ENCODE results near the gene ZBTB20. TPM values are rescaled to one million over a fixed set of nuclear protein-coding genes. Genes with fewer than 3 reads are reported as not detected.

The ZBTB20 gene
- total RNA-seq, 1 donor from 2014 or later, result 62.0 TPM

GRCh38 chr3:114721209-114721608 is 425.9 kb downstream of the ZBTB20 start:
- Histone ChIP-seq H3K27me3 (ENCODE audit: low read depth) (no peaks in the 10 kb centered on the region), H3K27ac (replicated peaks) (no peak overlapping the region), H3K4me1 (peaks cover 36% of the 10 kb centered on the region), H3K36me3 (no peaks in the 10 kb centered on the region), H3K4me3 (no peak overlapping the region), H3K9me3 (replicated peaks) (no peaks in the 10 kb centered on the region)
- TF ChIP-seq, protein P1, sequence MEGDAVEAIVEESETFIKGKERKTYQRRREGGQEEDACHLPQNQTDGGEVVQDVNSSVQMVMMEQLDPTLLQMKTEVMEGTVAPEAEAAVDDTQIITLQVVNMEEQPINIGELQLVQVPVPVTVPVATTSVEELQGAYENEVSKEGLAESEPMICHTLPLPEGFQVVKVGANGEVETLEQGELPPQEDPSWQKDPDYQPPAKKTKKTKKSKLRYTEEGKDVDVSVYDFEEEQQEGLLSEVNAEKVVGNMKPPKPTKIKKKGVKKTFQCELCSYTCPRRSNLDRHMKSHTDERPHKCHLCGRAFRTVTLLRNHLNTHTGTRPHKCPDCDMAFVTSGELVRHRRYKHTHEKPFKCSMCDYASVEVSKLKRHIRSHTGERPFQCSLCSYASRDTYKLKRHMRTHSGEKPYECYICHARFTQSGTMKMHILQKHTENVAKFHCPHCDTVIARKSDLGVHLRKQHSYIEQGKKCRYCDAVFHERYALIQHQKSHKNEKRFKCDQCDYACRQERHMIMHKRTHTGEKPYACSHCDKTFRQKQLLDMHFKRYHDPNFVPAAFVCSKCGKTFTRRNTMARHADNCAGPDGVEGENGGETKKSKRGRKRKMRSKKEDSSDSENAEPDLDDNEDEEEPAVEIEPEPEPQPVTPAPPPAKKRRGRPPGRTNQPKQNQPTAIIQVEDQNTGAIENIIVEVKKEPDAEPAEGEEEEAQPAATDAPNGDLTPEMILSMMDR (IDR thresholded peaks at IDR 0.05; ENCODE audit: borderline replicate concordance), result no peak
- no peak for DNase-seq
- intact Hi-C loops (cut with micrococcal nuclease), result no loop called here

GRCh38 chr3:114718898-114719210 is 428.2 kb downstream of the ZBTB20 start:
- intact Hi-C loops (cut with micrococcal nuclease), result no loop called here
- H3K9me3 ChIP-seq (replicated peaks), result no peaks in the 10 kb centered on the region
- H3K36me3 ChIP-seq, result no peaks in the 10 kb centered on the region
- no peaks in the 10 kb centered on the region for H3K27me3 ChIP-seq (ENCODE audit: low read depth)
- H3K4me1 ChIP-seq, result peaks cover 46% of the 10 kb centered on the region
- TF ChIP-seq, protein P1 (IDR thresholded peaks at IDR 0.05; ENCODE audit: borderline replicate concordance), result no peak
- peak overlapping the region; percentile 7 for H3K27ac ChIP-seq (replicated peaks)
- no peak for DNase-seq
- no peak overlapping the region for H3K4me3 ChIP-seq

- Histone ChIP-seq H3K27ac (replicated peaks) (peak overlapping the region; percentile 20), H3K4me3 (no peak overlapping the region), H3K36me3 (no peaks in the 10 kb centered on the region), H3K27me3 (ENCODE audit: low read depth) (no peaks in the 10 kb centered on the region), H3K9me3 (replicated peaks) (no peaks in the 10 kb centered on the region), H3K4me1 (peaks cover 51% of the 10 kb centered on the region)
- no peak for DNase-seq
- intact Hi-C loops (cut with micrococcal nuclease), result no loop called here
- TF ChIP-seq, protein P1 (IDR thresholded peaks at IDR 0.05; ENCODE audit: borderline replicate concordance), result no peak
Observed at GRCh38 chr3:114718071-114718897, 428.8 kb downstream of the ZBTB20 start.

DNA sequence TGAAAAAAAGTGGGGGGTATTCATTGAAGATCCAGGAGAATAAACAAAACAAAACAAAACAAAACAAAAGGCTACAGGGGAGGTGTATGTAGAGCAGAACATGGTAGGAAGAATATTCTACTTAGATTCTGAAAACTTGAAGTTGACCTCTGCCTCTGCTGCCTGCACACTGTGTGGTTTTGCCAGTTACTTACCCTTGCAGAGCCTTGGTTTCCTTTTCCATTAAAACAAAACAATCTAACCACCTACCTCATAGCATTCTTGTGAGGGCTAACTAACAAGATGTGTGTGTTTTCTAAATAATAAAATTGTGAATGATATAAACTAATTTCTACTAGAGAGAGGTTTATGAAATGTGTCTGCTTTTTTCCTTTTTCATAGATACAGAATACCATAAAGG is 430.2 kb downstream of the ZBTB20 start:
- TF ChIP-seq, protein P1 (IDR thresholded peaks at IDR 0.05; ENCODE audit: borderline replicate concordance), result no peak

GRCh38 chr3:114716126-114716525 is 431.0 kb downstream of the ZBTB20 start:
- no peaks in the 10 kb centered on the region for H3K36me3 ChIP-seq
- no peak for DNase-seq
- H3K4me3 ChIP-seq, result no peak overlapping the region
- H3K27me3 ChIP-seq (ENCODE audit: low read depth), result no peaks in the 10 kb centered on the region
- H3K27ac ChIP-seq (replicated peaks), result no peak overlapping the region
- TF ChIP-seq, protein P1 (IDR thresholded peaks at IDR 0.05; ENCODE audit: borderline replicate concordance), result no peak
- H3K4me1 ChIP-seq, result peaks cover 54% of the 10 kb centered on the region
- intact Hi-C loops (cut with micrococcal nuclease), result no loop called here
- H3K9me3 ChIP-seq (replicated peaks), result no peaks in the 10 kb centered on the region

More for the DNA sequence above, 430.2 kb downstream of the ZBTB20 start:
- Histone ChIP-seq H3K4me3 (no peak overlapping the region), H3K9me3 (replicated peaks) (no peaks in the 10 kb centered on the region), H3K36me3 (no peaks in the 10 kb centered on the region), H3K27ac (replicated peaks) (no peak overlapping the region), H3K27me3 (ENCODE audit: low read depth) (no peaks in the 10 kb centered on the region), H3K4me1 (peaks cover 51% of the 10 kb centered on the region)
- no peak for DNase-seq
- intact Hi-C loops (cut with micrococcal nuclease), result no loop called here
